Measurements from ENCODE around the gene TRAPPC12.

Gene TRAPPC12

GRCh38 chr2:3432067-3432466, 52.6 kb downstream of the TRAPPC12 start:
- H3K79me2 ChIP-seq, result peaks cover 3% of the 10 kb centered on the region
- H3K9ac ChIP-seq, result no peak overlapping the region
- no peaks in the 10 kb centered on the region for H3K9me3 ChIP-seq (ENCODE audit: control insufficient read depth, low read length)
- H3K4me1 ChIP-seq, result no peaks in the 10 kb centered on the region
- no peaks in the 10 kb centered on the region for H3K27me3 ChIP-seq (ENCODE audit: control insufficient read depth, insufficient read depth, low read length)
- no peak overlapping the region for H3K4me2 ChIP-seq (ENCODE audit: low read length)
- H3K4me3 ChIP-seq (ENCODE audit: low read depth, low read length), result no peak overlapping the region
- no peak overlapping the region for H2AFZ ChIP-seq
- no peaks in the 10 kb centered on the region for H3K36me3 ChIP-seq (ENCODE audit: control insufficient read depth, insufficient read depth, low read length)
- no peak overlapping the region for H3K27ac ChIP-seq
- no peak for TF ChIP-seq CTCF (IDR thresholded peaks at IDR 0.05)

- Histone ChIP-seq H3K27ac (no peak overlapping the region), H3K4me2 (ENCODE audit: low read length) (no peak overlapping the region), H3K27me3 (ENCODE audit: control insufficient read depth, insufficient read depth, low read length) (no peaks in the 10 kb centered on the region), H2AFZ (no peak overlapping the region), H3K36me3 (ENCODE audit: control insufficient read depth, insufficient read depth, low read length) (no peaks in the 10 kb centered on the region), H3K4me1 (no peaks in the 10 kb centered on the region), H3K9ac (no peak overlapping the region), H3K4me3 (ENCODE audit: low read depth, low read length) (no peak overlapping the region), H3K79me2 (peaks cover 3% of the 10 kb centered on the region), H3K9me3 (ENCODE audit: control insufficient read depth, low read length) (no peaks in the 10 kb centered on the region)
- TF ChIP-seq CTCF (IDR thresholded peaks at IDR 0.05), result no peak
Observed at GRCh38 chr2:3432693-3433338, 53.3 kb downstream of the TRAPPC12 start.

GRCh38 chr2:3433339-3433699, 53.8 kb downstream of the TRAPPC12 start:
- H3K79me2 ChIP-seq, result peaks cover 3% of the 10 kb centered on the region
- TF ChIP-seq CTCF (IDR thresholded peaks at IDR 0.05), result no peak
- H3K4me3 ChIP-seq (ENCODE audit: low read depth, low read length), result no peak overlapping the region

GRCh38 chr2:3433776-3434400, 54.4 kb downstream of the TRAPPC12 start:
- Histone ChIP-seq H3K9me3 (ENCODE audit: control insufficient read depth, low read length) (no peaks in the 10 kb centered on the region), H3K36me3 (ENCODE audit: control insufficient read depth, insufficient read depth, low read length) (no peaks in the 10 kb centered on the region), H3K4me3 (ENCODE audit: low read depth, low read length) (no peak overlapping the region), H3K27ac (no peak overlapping the region), H3K27me3 (ENCODE audit: control insufficient read depth, insufficient read depth, low read length) (no peaks in the 10 kb centered on the region), H3K9ac (no peak overlapping the region), H3K79me2 (peaks cover 3% of the 10 kb centered on the region), H3K4me2 (ENCODE audit: low read length) (no peak overlapping the region), H2AFZ (no peak overlapping the region), H3K4me1 (no peaks in the 10 kb centered on the region)
- no peak for TF ChIP-seq CTCF (IDR thresholded peaks at IDR 0.05)

More at GRCh38 chr2:3433339-3433699, 53.8 kb downstream of the TRAPPC12 start:
- Histone ChIP-seq H3K36me3 (ENCODE audit: control insufficient read depth, insufficient read depth, low read length) (no peaks in the 10 kb centered on the region), H3K4me1 (no peaks in the 10 kb centered on the region), H3K27me3 (ENCODE audit: control insufficient read depth, insufficient read depth, low read length) (no peaks in the 10 kb centered on the region), H3K9ac (no peak overlapping the region), H3K4me2 (ENCODE audit: low read length) (no peak overlapping the region), H3K27ac (no peak overlapping the region), H2AFZ (no peak overlapping the region), H3K9me3 (ENCODE audit: control insufficient read depth, low read length) (no peaks in the 10 kb centered on the region)

GRCh38 chr2:3434654-3435053, 55.2 kb downstream of the TRAPPC12 start:
- H3K36me3 ChIP-seq (ENCODE audit: control insufficient read depth, insufficient read depth, low read length), result no peaks in the 10 kb centered on the region
- no peak overlapping the region for H3K9ac ChIP-seq
- no peak overlapping the region for H2AFZ ChIP-seq
- peaks cover 3% of the 10 kb centered on the region for H3K79me2 ChIP-seq
- H3K4me2 ChIP-seq (ENCODE audit: low read length), result no peak overlapping the region
- H3K4me3 ChIP-seq (ENCODE audit: low read depth, low read length), result no peak overlapping the region
- no peaks in the 10 kb centered on the region for H3K27me3 ChIP-seq (ENCODE audit: control insufficient read depth, insufficient read depth, low read length)
- no peak for TF ChIP-seq CTCF (IDR thresholded peaks at IDR 0.05)
- no peaks in the 10 kb centered on the region for H3K4me1 ChIP-seq
- no peak overlapping the region for H3K27ac ChIP-seq
- H3K9me3 ChIP-seq (ENCODE audit: control insufficient read depth, low read length), result no peaks in the 10 kb centered on the region

Measured in parathyroid adenoma (tissue), 2 donors.